ENCODE data around the gene TEX101. TPM values are rescaled to one million over a fixed set of nuclear protein-coding genes. Genes with fewer than 3 reads are reported as not detected.

TEX101 gene
- total RNA-seq, 1 experiment from 2014 or later, result not detected

GRCh38 chr19:43408043-43408442 lies 6.6 kb upstream of the TEX101 start:
- TF ChIP-seq, protein P1, sequence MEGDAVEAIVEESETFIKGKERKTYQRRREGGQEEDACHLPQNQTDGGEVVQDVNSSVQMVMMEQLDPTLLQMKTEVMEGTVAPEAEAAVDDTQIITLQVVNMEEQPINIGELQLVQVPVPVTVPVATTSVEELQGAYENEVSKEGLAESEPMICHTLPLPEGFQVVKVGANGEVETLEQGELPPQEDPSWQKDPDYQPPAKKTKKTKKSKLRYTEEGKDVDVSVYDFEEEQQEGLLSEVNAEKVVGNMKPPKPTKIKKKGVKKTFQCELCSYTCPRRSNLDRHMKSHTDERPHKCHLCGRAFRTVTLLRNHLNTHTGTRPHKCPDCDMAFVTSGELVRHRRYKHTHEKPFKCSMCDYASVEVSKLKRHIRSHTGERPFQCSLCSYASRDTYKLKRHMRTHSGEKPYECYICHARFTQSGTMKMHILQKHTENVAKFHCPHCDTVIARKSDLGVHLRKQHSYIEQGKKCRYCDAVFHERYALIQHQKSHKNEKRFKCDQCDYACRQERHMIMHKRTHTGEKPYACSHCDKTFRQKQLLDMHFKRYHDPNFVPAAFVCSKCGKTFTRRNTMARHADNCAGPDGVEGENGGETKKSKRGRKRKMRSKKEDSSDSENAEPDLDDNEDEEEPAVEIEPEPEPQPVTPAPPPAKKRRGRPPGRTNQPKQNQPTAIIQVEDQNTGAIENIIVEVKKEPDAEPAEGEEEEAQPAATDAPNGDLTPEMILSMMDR (IDR thresholded peaks at IDR 0.05), result no peak
- intact Hi-C loops (cut with micrococcal nuclease; ENCODE audit: unreplicated experiment), result no loop called here
- Histone ChIP-seq H3K27me3 (ENCODE audit: control insufficient read depth, insufficient read depth, low read length) (no peaks in the 10 kb centered on the region), H3K4me3 (ENCODE audit: low read depth in 2 of 2, low read length in 2 of 2) (no peak overlapping the region), H3K4me1 (ENCODE audit: control insufficient read depth, insufficient read depth, low read length) (no peaks in the 10 kb centered on the region), H3K9me3 (ENCODE audit: control insufficient read depth, insufficient read depth, low read depth, low read length) (no peaks in the 10 kb centered on the region), H3K27ac (ENCODE audit: low read length) (no peak overlapping the region), H3K36me3 (ENCODE audit: control insufficient read depth, insufficient read depth, low read length) (no peaks in the 10 kb centered on the region)
- in situ Hi-C loops (cut with HindIII; ENCODE audit: low pct_unique_long_range_greater_than_20kb, low sequenced_read_pairs), result no loop called here
- BruUV-seq (replicated peaks), result no TSS peak
- POLR2A ChIA-PET, result no interaction called here
- no peak for DNase-seq (ENCODE audit: low read depth, low spot score)
- CTCF ChIA-PET, result no interaction called here
- no peak for ATAC-seq

GRCh38 chr19:43409415-43409814 lies 5.3 kb upstream of the TEX101 start:
- no peaks in the 10 kb centered on the region for H3K9me3 ChIP-seq (ENCODE audit: control insufficient read depth, insufficient read depth, low read depth, low read length)
- no peak overlapping the region for H3K4me3 ChIP-seq (ENCODE audit: low read depth in 2 of 2, low read length in 2 of 2)
- H3K36me3 ChIP-seq (ENCODE audit: control insufficient read depth, insufficient read depth, low read length), result no peaks in the 10 kb centered on the region
- no peak for DNase-seq (ENCODE audit: low read depth, low spot score)
- intact Hi-C loops (cut with micrococcal nuclease; ENCODE audit: unreplicated experiment) (no loop called here), in situ Hi-C loops (cut with HindIII; ENCODE audit: low pct_unique_long_range_greater_than_20kb, low sequenced_read_pairs) (no loop called here)
- no TSS peak for BruUV-seq (replicated peaks)
- TF ChIP-seq POLR2AphosphoS5 (IDR thresholded peaks at IDR 0.05; ENCODE audit: low read depth, low read length) (no peak), REST (IDR thresholded peaks at IDR 0.05; ENCODE audit: insufficient read depth in 1 of 2, low read depth in 2 of 2, low read length in 1 of 2) (no peak), TCF7L2 (IDR thresholded peaks at IDR 0.05; ENCODE audit: low read depth, low read length) (no peak), SIN3A (IDR thresholded peaks at IDR 0.05; ENCODE audit: borderline replicate concordance, insufficient read depth, low read depth, low read length) (no peak)
- TF ChIP-seq, protein P1 (IDR thresholded peaks at IDR 0.05), result no peak
- ChIA-PET POLR2A (no interaction called here), CTCF (no interaction called here)
- no peak overlapping the region for H3K27ac ChIP-seq (ENCODE audit: low read length)
- H3K4me1 ChIP-seq (ENCODE audit: control insufficient read depth, insufficient read depth, low read length), result no peaks in the 10 kb centered on the region
- H3K27me3 ChIP-seq (ENCODE audit: control insufficient read depth, insufficient read depth, low read length), result no peaks in the 10 kb centered on the region
- no peak for ATAC-seq

- ATAC-seq (no peak), DNase-seq (ENCODE audit: low read depth, low spot score) (no peak)
- Histone ChIP-seq H3K4me1 (ENCODE audit: control insufficient read depth, insufficient read depth, low read length) (no peaks in the 10 kb centered on the region), H3K27ac (ENCODE audit: low read length) (no peak overlapping the region), H3K9me3 (ENCODE audit: control insufficient read depth, insufficient read depth, low read depth, low read length) (no peaks in the 10 kb centered on the region), H3K36me3 (ENCODE audit: control insufficient read depth, insufficient read depth, low read length) (no peaks in the 10 kb centered on the region), H3K4me3 (ENCODE audit: low read depth in 2 of 2, low read length in 2 of 2) (no peak overlapping the region), H3K27me3 (ENCODE audit: control insufficient read depth, insufficient read depth, low read length) (no peaks in the 10 kb centered on the region)
- in situ Hi-C loops (cut with HindIII; ENCODE audit: low pct_unique_long_range_greater_than_20kb, low sequenced_read_pairs) (no loop called here), intact Hi-C loops (cut with micrococcal nuclease; ENCODE audit: unreplicated experiment) (no loop called here)
- no TSS peak for BruUV-seq (replicated peaks)
- ChIA-PET POLR2A (no interaction called here), CTCF (no interaction called here)
- TF ChIP-seq SIN3A (IDR thresholded peaks at IDR 0.05; ENCODE audit: borderline replicate concordance, insufficient read depth, low read depth, low read length) (no peak), TCF7L2 (IDR thresholded peaks at IDR 0.05; ENCODE audit: low read depth, low read length) (no peak), REST (IDR thresholded peaks at IDR 0.05; ENCODE audit: insufficient read depth in 1 of 2, low read depth in 2 of 2, low read length in 1 of 2) (no peak), POLR2AphosphoS5 (IDR thresholded peaks at IDR 0.05; ENCODE audit: low read depth, low read length) (no peak)
- TF ChIP-seq, protein P1 (IDR thresholded peaks at IDR 0.05), result no peak
Measured at GRCh38 chr19:43412441-43412840, 2.2 kb upstream of the TEX101 start.

Measured in Panc1 (cell line).